ENCODE results near the gene KPNA1.

GRCh38 chr3:122476532-122476931 lies 38.2 kb downstream of the KPNA1 start:
- TF ChIP-seq POLR2A (IDR thresholded peaks at IDR 0.05) (no peak), CTCF (IDR thresholded peaks at IDR 0.05) (no peak), POLR2AphosphoS5 (IDR thresholded peaks at IDR 0.05) (no peak)

All from transverse colon (tissue), 4 donors.